GM19328 (cell line): ENCODE measurements around the gene TMEM120A.
"Not testable (repeated sequence)": the region's sequence is repeated elsewhere in the genome, so short reads cannot be mapped to it uniquely, and the experiment has no call there.

Source experiments
- ATAC-seq: cut with Tn5 transposase; IDR thresholded peaks from one replicate; pipeline ENCODE4 v1.9.1; 2021; ENCODE audit warnings: mild to moderate bottlenecking, moderate library complexity; ENCODE audit not compliant: unreplicated experiment

Gene TMEM120A

DNA sequence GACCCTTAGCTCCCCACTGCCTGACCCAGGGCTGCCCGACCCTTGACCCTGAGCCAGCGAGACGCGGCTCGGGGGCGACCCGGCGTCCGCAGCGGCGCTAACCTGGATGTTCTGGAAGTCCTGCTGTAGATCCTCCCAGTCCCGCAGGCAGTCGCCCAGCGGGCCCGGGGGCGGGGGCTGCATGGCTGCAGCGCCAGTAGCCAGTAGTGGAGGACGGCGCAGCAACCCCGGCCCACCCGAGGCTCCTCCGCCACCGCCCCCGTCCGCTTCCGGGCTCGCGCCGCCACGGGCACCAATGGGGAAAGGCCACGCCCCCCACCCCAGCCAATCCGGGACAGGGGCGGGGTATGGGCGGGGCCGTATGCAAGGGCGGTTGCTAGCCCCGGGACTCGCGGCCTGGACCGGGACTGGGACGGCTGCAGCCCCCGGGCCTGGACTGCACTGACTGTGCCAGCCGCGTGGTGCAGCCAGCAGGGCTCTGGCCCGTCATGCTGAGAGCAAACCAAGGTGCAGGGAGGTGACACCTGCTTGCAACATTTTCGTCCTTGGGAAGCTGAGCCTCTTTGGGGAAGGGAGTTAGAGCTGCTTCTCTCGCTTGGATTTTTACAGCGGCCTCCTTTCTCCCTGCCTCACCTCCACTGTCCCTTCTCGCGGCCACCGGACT is at the start of gene TMEM120A:
Gene TMEM120A (minus strand): TSS at position 208 of the 664 bp plus-strand sequence. CDS start 25 bp downstream, at position 183.
- peak; percentile 96 for ATAC-seq

DNA sequence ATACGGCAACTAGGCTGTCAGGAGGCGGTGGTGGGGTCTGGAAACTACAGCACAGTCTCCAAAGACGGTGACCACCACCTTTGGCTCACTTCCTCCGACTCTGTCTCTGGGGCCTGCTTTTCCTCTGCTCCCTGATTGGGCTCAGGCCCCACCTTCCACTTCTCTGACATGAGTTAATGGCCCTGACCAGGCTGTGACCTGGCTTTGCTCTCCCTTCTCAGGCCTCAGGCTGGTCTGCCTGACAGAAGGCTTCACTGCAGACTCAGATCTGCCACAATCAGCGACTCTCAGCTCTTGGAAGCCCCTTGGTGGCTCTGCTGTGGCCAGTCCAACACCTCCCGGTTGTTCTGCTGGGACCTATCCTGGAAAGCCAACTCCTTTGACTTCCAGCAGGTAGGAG is 45.7 kb upstream of the TMEM120A start:
- ATAC-seq: no peak

DNA sequence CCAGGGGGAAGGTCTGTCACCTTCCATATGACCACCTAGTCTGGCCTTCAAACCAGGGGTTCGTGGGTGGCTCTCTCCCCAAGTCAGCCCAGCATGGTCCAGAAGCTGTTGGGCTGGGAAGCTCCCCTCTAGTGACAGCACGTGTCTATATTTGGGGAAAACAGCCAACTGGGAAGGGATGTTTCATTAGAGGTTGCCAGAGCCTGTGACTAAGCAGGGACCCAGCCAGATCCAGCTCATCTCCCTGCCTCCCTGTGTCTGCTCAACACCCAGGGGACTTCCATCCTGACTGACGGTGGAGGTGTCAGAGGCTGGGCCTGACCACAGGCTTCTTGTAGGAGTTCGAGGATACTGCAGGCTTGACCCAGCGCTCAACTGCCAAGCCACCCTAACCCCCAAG is 42.9 kb upstream of the TMEM120A start:
- ATAC-seq: no peak

DNA sequence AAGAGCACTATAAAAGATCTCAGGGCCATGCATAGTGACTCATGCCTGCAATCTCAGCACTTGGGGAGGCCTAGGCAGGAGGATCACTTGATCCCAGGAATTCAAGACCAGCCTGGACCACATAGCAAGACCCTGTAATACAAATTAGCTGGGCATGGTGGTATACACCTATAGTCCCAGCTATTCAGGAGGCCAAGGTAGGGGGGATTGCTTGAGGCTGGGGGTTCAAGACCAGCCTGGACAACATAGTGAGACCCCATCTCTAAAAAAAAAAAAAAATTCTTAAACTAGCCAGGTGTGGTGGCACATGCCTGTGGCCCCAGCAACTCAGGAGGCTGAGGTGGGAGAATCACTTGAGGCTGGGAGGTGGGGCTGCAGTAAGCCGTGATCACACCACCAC is 37.6 kb upstream of the TMEM120A start:
- ATAC-seq: no peak

DNA sequence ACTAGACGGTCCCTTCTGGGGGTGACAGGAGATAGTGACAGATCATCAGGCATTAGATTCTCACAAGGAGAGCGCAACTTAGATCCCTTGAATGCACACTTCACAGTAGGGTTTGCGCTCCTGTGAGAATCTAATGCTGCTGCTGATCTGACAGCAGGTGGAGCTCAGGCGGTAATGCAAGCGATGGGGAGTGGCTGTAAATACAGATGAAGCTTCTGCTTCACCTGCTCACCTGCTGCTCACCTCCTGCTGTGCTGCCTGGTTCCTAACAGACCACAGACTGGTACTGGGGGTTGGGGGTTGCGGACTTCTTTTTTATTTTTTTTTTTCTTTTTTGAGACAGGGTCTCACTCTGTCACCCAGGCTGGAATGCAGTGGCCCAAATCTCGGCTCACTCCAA is 35.3 kb upstream of the TMEM120A start:
- ATAC-seq: not testable (repeated sequence)

DNA sequence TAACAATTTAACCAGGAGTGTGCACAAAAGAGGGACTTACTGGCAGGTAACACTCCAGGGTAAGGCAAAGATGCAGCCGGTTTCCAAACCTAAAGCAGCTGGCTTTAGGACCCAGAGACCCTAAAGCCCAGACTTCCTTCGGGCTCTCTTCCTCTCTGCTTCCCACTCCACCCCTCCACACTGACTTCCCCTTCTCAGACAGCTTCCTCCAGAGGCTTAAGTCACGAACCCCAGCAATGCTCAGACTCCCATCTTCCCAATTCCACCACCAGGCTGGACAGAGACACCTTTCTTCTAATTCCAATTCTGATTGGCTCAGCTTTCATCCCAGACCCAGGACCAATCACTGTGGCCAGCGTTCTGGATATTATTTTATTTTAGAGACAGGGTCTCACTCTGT is 28.6 kb upstream of the TMEM120A start:
- ATAC-seq: no peak

DNA sequence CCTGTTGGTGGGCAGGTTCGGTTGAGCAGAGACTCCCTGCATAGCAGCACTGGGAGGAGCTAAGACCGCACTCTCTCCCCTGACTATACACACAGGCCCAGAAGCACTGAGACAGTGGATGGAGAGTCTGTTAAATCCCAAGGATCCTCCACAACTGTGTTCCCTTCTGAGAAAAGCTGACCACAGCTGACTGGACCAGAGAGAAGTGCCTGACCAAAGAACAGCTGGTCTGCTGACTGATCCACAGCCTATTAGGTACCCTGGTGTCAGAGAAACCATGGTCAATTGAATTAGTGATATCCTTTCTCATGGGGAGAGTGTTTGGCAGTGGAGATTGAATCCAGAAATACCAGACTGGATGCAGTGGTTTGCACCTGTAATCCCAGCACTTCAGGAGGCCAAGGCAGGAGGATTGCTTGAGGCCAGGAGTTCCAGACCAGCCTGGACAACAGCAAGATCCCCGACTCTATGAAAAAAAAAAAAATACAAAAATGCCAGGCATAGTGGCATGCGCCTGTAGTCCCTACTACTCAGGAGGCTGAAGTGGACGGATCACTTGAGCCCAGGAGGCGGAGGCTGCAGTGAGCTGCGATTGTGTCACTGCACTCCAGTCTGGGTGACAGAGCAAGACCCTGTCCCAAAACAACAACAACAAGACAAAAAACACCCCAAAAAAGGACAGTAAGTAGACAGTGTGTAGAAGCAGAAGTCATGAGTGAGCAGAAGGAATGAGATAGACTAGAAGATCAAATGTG is 27.8 kb upstream of the TMEM120A start:
- ATAC-seq: no peak

DNA sequence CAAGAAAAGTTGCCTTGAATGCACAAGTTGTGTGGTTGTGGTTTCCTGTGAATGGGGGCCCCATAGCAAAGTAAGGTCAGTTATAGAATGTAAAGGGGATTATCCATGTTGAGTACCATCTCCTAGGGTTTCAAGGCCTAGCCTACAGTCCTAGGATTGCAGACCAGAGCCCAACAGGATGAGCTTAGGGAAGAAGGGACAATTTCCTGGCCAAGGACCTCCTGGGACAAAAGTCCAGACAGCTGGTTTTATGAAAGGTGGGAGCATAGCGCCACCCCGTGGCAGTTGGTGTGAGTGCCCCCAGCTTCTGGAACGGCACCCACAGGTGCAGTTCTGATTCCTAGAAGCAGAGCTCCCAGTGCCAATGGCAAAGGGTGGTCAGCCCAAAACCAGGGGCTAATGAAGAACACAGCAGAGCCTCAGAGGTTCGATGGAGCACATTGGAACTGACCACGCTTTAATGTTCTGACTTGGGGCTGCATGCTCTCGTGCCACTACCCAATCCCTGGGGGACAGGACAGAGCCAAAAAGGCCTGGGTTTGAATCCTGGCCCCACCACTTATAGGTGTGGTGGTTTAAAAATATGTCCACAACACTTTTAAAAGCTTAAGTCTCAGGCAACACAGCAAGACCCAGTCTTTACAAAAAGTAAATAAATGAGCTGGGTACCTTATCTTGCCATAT is 25.8 kb upstream of the TMEM120A start:
- no peak for ATAC-seq

DNA sequence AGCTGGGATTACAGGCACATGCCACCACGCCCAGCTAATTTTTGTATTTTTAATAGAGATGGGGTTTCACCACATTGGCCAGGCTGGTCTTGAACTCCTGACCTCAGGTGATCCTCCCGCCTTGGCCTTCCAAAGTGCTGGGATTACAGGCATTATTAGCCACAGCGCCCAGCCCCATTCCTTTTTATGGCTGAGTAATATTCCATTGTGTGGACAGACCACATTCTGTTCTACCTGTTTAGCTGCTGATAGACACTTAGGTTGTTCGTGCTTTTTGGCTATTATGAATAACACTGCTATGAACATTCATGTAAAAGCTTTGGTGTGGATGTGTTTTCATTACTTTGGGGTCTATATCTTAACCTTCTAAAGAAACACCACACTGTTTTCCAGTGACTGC is 24.1 kb upstream of the TMEM120A start:
- ATAC-seq: not testable (repeated sequence)

DNA sequence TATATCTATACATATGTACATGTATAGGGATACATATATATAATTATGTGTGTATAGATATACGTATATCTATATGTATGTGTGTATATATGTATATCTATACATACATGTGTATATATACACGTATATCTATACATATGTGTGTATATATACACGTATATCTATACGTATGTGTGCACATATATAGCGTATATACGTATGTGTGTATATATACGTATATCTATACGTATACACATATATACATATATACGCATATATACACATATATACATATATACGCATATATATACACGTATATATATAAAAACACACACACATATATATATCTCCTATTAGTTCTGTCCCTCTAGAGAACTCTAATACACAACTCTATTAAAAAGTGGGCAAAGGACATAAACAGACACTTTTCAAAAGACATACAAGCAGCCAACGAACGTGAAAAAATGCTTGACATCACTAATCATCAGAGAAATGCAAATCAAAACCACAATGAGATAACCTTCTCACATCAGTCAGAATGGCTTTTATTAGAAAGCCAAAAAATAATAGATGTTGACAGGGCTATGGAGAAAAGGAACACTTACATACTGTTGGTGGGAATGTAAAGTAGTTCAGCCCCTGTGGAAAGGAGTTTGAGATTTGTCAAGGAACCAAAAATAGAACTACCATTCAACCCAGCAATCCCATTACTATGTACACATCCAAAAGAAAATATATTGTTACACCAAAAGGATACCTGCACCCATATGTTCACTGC is 22.0 kb upstream of the TMEM120A start:
- ATAC-seq: no peak

DNA sequence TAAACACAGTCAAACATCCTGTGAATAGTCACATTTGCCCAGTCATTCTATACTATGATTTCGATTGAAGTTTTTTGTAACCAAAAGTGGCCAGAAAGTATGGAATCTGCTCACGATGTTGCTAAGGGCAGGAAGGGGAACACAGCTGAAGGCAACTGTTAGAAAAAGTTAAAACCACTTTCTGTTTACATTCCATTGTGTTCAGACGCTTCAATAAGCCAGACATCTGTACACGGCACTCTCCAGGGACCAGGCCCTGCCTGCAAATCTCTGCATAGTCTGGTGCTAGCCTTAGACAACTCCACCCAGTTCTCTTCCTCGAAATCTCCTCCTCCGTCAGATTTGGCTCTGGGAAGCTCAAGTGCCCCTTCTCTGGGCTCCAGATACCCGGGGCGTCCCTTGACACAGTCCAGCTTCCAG is 17.1 kb upstream of the TMEM120A start:
- no peak for ATAC-seq

DNA sequence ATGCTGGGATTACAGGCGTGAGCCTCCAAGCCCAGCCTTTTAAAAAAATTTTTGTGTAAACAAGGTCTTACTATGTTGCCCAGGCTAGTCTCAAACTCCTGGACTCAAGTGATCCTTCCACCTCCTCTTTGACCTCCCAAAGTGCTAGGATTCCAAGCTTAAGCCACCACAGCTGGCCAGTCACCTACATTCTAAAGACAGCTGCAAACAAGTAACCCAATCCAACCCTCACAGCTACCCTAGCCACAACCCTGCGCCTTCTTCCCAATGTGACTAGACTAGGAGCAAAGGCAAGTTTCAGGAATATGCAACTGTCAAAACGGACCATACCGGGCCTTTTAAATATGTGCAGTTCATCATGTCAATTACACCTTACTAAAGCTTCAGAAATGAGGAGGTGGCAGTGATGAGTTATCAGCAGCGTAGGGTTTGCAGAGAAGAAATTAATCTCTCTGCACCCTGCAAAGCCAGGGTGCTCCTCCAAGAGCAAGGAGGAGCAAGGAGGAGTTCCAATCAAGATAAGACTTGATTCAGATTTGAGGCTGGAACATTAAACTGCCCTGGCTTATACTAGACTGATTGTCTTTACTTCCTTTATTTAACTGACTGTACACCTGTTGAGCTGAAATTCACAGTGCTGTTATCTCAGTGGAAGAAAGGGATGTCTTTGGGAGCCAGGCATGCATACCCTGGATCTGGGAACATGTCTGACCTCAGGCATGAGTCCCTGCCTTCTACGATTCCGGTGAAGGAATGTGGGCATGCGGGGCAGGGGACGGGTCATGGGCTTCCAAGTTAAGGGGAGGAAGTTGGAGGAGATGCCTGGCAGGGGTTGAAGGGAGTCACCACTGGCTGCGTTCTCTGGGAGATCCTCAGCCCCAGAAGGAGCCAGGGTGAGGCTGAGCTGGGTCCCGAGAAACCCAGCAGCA is 15.5 kb upstream of the TMEM120A start:
- ATAC-seq: no peak

DNA sequence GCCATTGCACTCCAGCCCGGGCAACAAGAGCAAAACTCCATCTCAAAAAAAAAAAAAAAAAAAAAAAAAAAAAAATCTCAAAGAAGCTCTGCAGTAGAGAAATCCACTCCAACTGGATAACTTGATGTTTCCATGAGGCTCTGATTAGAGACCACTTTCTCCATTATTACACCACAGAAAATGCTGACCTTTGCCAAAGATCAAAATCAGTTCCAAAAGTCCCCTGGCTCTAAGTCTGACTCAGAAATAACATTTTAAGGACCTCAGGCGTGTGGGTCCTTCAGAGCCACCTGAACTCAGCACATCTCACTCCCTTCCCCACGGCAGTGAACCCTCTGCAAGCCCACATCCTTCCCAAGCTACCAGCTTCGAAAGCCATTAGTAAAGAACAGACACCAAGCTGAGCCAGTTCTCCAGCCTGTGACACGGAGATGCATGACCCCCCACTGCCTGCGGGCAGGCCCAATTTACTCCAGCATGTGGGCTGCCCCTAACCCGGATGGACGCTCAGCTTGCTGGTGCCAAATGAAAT is 13.8 kb upstream of the TMEM120A start:
- no peak for ATAC-seq

DNA sequence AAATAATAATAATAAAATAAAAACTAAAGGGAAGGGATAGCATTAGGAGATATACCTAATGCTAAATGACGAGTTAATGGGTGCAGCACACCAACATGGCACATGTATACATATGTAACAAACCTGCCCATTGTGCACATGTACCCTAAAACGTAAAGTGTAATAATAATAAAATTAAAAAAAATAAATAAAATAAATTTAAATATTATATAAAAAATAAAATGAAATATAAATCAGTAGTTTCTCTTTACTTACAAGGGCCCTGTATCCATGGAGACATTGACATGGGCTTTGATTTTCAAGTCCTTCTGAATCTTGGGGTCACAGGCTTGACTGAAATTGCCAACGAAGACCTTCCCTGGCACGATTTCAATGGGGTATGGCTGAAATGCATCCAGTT is 10.6 kb upstream of the TMEM120A start:
- not testable (repeated sequence) for ATAC-seq

DNA sequence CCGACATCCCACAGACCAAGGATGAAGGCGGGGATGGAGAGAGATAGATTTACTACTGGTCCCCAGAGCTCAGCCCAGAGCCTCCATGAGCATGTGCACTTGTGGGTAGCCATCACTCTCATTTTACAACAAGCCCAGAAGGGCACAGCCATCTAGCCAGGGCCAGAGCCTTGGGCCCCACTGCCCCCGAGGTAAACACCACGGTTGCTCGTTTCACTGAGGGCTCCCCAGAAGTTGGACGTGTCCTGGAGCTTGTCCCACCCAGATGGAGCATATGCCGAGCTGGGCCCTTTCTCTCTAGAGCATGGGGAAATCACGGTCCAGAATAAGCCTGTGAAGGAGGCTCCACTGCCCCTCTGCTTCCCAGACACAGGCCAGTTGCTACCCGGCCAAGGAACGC is 9.0 kb upstream of the TMEM120A start:
- ATAC-seq: no peak

DNA sequence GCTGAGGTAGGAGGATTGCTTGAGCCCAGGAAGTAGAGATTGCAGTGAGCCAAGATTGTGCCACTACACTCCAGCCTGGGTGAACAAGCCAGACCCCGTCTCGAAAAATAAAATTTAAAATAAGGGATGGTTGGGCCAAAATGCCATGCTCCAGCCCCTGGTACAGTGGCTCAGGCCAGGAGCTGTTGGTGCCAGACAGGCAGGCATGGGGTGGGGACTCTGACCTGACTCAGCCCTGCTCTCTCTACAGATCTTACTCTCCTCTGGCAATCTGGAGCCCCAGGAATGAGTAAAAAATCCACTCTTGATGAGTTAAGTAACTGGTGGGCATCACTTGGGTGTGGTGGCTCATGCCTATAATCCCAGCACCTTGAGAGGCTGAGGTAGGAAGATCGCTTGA is 8.4 kb upstream of the TMEM120A start:
- ATAC-seq: no peak

DNA sequence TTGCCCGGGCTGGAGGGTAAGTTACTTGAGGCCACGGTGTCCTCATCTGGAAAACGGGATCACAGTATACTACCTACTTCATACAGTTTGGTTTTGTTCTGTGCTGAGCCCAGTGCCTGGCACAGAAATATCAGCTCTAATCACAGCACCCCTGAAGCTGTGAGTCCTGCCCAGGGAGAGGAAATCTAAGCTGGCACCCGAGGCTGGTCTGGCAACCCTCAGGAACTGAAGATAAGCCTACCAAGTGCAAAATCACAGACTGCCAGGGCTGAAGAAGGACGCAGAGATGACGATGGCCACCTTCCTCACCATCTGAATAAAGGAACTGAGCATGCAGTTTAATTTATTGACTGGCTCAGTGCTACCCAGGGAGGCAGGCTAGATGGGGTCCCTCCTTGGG is 7.7 kb upstream of the TMEM120A start:
- ATAC-seq: no peak

DNA sequence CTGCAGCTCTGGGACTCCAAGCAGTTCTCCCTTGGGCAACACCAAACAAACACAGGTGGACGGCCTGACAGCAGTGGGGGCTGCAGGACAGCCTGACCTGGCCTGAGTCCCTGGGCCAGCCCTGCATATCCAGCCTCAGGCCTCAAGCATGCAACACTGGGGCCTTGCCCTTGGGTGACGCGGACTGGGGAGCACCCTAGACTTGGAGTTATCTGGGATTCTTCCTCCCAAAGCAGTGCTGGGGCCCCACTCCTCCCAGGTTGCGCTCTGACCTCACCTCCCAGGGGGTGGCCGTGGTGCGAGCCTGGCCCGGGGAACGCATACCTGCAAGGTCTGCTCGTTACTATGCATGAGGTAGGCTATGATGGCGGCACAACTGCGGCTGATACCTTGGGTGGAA is 6.2 kb upstream of the TMEM120A start:
- ATAC-seq: no peak

DNA sequence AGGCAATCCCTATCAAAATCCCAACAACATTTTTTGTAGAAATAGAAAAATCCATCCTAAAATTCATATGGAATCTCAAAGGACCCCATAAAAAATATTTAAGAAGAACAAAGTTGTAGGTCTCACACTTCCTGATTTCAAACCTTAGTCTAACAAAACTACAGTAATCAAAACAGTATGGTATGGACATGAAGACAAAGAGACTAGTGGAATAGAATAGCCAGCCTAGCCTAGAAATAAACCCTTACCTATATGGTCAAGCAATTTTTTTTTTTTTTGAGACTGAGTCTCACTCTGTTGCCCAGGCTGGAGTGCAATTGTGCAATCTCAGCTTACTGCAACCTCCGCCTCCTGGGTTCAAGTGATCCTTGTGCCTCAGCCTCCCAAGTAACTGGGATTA is 3.6 kb upstream of the TMEM120A start:
- ATAC-seq: no peak

DNA sequence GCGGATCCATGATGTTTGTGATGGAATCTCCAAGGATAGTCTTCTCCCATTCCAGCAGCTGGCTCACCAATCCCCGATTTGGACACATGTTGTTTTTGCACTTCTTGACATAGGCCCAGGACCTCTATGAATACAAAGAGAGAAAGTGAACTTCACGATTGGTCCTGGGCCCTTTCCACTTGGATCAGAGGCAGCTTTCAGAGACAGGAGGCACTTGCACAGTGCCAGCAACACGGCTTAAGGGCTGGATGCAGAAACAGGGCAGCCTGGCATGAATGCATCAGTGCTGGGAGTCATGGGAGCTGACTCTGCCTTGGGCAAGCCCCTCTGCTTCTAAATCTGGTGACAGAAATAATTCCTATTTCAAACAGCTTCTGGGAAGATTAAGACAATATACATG is 2.1 kb upstream of the TMEM120A start:
- ATAC-seq: no peak
